Aortic smooth muscle cell (primary cell): ENCODE data around the gene IL4R. TPM values are rescaled to one million over a fixed set of nuclear protein-coding genes. Genes with fewer than 3 reads are reported as not detected.

Experiments used
- total RNA-seq: library from RNA; depleted of rRNA; stranded (reverse); fragments of >200 nt; gene quantifications from 2 replicates; pipeline ENCODE4 v1.2.3, GENCODE V29; 2014

IL4R gene
- 21.3 and 24.7 TPM in 2 replicates for total RNA-seq

DNA sequence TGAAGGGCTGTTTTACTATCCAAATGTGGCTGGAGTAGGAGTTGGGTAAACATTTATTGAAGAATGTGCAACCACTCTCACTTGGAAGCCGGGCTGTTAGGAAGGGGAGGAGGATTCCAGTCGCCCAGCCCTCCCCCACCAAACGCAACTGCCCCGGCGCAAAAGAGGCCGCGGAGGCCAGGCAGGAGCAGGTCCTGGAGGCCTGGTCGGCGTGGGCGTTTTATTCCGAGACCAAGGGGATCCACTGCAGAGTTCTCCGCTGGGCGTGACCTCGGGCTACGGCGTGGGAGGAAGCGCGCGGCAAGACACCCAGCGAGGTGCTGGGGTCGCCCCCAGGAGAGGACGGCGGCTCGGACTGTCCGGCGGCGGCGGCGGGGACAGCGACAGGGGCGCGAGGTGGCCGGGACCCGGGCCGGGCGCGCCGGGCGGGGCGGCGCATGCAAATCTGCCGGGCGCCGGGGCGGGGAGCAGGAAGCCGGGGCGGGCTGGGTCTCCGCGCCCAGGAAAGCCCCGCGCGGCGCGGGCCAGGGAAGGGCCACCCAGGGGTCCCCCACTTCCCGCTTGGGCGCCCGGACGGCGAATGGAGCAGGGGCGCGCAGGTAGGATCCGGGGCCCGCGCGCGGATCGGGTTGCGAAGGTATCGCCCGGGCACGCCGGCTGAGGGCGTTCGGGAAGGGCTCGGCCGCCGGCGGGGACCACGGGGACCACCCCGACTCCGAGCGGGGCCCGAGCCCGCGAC, at the start of gene IL4R:
IL4R (plus strand) TSS at position 553 of the 739 bp plus-strand sequence. CDS start 26,230 bp downstream, outside the sequence.

DNA sequence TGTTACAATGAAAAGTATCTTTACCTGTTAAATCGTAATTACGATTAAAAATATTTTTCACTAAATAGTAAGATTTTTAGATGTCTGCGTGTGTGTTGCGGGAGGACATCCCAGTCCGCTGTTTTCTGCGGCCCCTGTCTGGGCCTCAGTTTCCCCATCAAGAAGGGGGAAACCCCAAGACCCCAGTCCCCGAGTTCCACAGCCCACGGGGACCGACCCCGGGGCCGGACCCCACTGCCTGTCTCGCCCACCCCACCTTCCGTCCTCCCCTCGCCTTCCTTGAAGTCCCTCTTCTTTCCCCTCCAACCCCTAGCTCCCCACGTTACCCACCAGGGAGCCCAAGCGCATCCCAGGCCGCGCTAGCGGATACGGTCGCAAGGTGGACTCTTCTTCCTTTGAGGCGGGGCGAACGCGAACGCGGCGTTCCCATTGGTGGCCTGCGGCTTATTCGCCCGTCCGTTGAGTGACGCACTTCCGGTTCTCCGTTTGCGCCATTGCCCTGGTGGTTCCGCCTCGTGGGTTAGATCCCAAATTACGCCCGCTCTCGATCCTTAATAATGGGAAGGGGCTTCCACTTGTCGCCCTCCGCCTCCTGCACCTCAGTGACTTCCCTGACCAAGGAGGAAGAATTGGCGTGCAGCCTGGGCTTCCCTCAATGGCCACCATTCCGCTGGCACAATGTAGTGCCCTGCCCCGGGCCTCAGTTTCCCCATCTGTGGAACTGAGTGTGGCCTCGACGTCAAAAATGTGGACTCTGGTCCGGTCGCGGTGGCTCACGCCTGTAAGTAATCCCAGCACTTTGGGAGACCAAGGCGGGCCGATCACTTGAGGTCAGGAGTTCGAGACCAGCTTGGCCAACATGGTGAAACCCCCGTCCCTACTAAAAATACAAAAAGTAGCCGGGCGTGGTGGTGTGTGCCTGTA, 45.1 kb upstream of the IL4R start, which contains the start of gene NSMCE1:
NSMCE1 (minus strand) TSS at position 397 of the 924 bp plus-strand sequence. CDS start 11,202 bp downstream, outside the sequence.

GRCh38 chr16:27401768-27402568, 88.2 kb downstream of the IL4R start, which contains the start of gene IL21R:
IL21R (plus strand) TSS chr16:27402174; CDS start chr16:27430072, 27,898 bp downstream.

Other genes with a start within 250 kb of the IL4R start
- gene C16orf82, start 247.0 kb upstream of the IL4R start, total RNA-seq: not detected in 2 replicates
- gene KDM8, start 110.4 kb upstream of the IL4R start, total RNA-seq: 1.8 and 2.8 TPM in 2 replicates
- 119 and 145 TPM in 2 replicates for gene NSMCE1, start 45.2 kb upstream of the IL4R start, total RNA-seq
- 0.79 and 1.9 TPM in 2 replicates for gene IL21R, start 88.2 kb downstream of the IL4R start, total RNA-seq
- gene GTF3C1, start 235.9 kb downstream of the IL4R start, total RNA-seq: 73.1 and 90.4 TPM in 2 replicates
- gene KATNIP, start 236.2 kb downstream of the IL4R start, total RNA-seq: 26.4 and 26.7 TPM in 2 replicates